ENCODE results near the gene GIPC3. TPM values are rescaled to one million over a fixed set of nuclear protein-coding genes. Genes with fewer than 3 reads are reported as not detected.

Gene GIPC3
- total RNA-seq, 1 donor from 2014 or later = not detected

DNA sequence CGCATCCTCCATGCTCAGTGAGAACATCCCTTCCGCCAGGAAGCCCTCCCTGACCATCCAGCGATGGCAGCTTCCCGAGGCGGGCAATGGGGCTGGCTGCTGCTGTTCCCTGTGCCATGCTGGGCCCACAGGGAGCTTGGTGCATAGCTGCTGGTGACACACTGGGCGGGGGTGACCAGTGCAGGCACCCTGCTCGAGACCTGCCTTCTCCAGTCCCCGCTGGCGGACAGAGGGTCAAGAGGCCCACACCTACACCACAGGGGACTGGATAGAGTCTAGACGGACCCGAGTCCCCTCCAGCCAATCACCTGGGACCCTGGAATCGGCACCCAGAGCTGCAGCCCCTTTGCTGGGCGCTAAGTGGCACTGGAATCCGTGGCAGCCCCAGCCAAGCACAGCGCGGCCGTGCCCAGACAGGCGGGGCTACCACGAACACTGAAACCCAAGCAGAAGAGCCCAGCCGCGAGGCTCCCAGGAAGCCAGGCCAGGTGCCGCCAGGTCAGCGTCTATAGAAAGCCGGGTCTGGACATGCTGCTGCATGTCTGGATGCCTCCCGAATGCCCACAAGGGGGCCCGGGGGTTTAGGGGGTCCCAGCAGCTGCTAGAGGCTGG is 30.4 kb downstream of the GIPC3 start:
- DNase-seq (ENCODE audit: low read depth) = no peak
- no peak overlapping the region for H3K4me3 ChIP-seq (ENCODE audit: low read depth, low read length)
- TF ChIP-seq, protein P1, sequence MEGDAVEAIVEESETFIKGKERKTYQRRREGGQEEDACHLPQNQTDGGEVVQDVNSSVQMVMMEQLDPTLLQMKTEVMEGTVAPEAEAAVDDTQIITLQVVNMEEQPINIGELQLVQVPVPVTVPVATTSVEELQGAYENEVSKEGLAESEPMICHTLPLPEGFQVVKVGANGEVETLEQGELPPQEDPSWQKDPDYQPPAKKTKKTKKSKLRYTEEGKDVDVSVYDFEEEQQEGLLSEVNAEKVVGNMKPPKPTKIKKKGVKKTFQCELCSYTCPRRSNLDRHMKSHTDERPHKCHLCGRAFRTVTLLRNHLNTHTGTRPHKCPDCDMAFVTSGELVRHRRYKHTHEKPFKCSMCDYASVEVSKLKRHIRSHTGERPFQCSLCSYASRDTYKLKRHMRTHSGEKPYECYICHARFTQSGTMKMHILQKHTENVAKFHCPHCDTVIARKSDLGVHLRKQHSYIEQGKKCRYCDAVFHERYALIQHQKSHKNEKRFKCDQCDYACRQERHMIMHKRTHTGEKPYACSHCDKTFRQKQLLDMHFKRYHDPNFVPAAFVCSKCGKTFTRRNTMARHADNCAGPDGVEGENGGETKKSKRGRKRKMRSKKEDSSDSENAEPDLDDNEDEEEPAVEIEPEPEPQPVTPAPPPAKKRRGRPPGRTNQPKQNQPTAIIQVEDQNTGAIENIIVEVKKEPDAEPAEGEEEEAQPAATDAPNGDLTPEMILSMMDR (conservative IDR thresholded peaks at IDR 0.05; ENCODE audit: low read depth, low read length) = no peak

DNA sequence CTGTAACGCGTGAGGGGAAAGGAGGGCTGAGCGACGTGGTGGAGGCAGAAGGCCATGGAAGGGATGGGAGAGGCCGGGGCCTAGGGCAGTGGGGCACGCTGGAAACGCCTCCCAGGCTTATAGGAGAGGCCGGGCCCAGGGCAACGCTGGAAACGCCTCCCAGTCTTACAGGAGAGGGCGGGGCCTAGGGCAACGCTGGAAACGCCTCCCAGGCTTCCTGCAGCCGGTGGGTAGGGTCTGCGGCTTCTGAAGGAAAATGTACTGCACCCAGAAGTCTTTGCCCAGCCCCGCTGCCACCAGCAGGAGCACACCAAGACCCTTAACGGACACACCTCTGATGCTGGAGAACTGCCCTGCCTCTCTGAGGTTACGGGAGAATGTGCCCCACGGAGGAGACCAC is 32.2 kb downstream of the GIPC3 start:
- no peak for DNase-seq (ENCODE audit: low read depth)
- TF ChIP-seq, protein P1 (conservative IDR thresholded peaks at IDR 0.05; ENCODE audit: low read depth, low read length) = no peak
- no peak overlapping the region for H3K4me3 ChIP-seq (ENCODE audit: low read depth, low read length)

GRCh38 chr19:3618144-3618810 is 33.0 kb downstream of the GIPC3 start:
- DNase-seq (ENCODE audit: low read depth) = no peak
- TF ChIP-seq, protein P1 (conservative IDR thresholded peaks at IDR 0.05; ENCODE audit: low read depth, low read length) = peak; percentile 83
- H3K4me3 ChIP-seq (ENCODE audit: low read depth, low read length) = no peak overlapping the region

DNA sequence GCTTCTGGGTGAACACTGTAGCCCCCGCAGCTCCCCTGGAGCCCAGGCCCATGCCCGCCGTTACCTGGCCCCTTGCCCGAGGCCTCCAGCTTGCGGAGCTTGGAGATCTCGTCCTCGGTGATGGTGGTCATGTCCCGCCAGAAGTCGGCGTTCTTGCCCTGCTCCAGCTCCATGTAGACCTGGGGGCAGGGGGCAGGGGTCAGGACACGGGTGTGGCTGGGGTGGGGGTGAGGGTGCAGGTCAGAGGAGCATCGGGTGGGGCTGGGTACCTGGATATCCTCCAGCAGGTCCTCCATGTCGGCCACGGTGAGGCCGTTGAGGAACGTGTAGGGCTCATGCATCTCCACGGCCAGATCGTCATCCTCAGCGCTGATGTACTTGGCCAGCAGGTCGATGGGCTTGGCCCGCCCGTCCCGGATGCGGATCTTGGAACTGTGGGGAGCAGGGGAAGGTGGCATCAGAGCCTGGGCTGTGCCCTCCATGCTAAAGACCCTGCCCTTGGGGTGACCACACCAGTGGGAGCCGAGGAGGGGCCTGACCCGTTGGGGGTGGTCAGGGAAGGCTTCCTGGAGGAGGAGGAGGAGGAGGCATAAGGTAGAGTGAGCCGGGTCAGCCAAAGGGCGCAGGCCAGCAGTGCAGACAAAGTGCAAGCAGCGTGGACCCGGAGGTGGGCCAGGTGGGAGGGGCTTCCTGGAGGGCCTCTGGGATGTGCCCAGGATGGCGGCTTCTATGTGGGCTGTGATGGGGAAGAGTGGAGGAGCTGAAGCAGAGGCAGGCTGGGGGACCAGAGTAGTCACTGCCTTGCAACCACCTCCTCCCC is 33.7 kb downstream of the GIPC3 start:
- TF ChIP-seq, protein P1 (conservative IDR thresholded peaks at IDR 0.05; ENCODE audit: low read depth, low read length) = no peak
- no peak for DNase-seq (ENCODE audit: low read depth)
- H3K4me3 ChIP-seq (ENCODE audit: low read depth, low read length) = no peak overlapping the region

DNA sequence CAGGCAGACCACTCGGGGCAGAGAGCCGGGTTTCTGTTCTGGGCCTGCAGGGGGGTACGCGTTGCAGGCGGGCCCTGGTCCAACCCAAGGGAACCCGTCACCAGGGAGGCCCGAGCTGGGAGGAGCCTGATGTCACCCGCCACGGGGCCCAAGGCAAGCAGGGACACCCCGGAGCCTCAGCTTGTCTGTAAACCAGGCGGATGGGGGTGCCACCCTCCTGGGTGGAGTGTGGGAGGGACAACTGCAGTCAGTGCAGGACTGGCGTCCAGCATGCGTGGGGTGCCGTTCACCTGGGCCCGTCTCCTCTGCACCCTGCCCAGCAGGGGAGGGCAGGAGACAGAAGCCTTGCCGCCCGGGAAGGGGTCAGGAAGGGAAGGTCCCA is 34.3 kb downstream of the GIPC3 start:
- no peak for DNase-seq (ENCODE audit: low read depth)
- TF ChIP-seq, protein P1 (conservative IDR thresholded peaks at IDR 0.05; ENCODE audit: low read depth, low read length) = no peak
- no peak overlapping the region for H3K4me3 ChIP-seq (ENCODE audit: low read depth, low read length)

GRCh38 chr19:3620145-3620816 is 35.0 kb downstream of the GIPC3 start:
- no peak overlapping the region for H3K4me3 ChIP-seq (ENCODE audit: low read depth, low read length)

More at GRCh38 chr19:3620145-3620816, 35.0 kb downstream of the GIPC3 start:
- TF ChIP-seq, protein P1 (conservative IDR thresholded peaks at IDR 0.05; ENCODE audit: low read depth, low read length) = no peak
- no peak for DNase-seq (ENCODE audit: low read depth)
